ENCODE measurements around the gene C2orf69.
A peak's percentile ranks its signal among the peaks of the same experiment; 100 is the strongest.
"Not testable (repeated sequence)": the region's sequence is repeated elsewhere in the genome, so short reads cannot be mapped to it uniquely, and the experiment has no call there.

C2orf69 gene

GRCh38 chr2:199901942-199902341 is 9.2 kb upstream of the C2orf69 start:
- no peak for TF ChIP-seq CTCF (IDR thresholded peaks at IDR 0.05; ENCODE audit: low read depth, low read length, missing control alignments)
- DNase-seq (ENCODE audit: extremely low read depth, low read depth) = no peak
- H3K4me3 ChIP-seq (replicated peaks; ENCODE audit: low read depth, low read length) = no peak overlapping the region

GRCh38 chr2:199902486-199903110 is 8.5 kb upstream of the C2orf69 start:
- no peak overlapping the region for H3K4me3 ChIP-seq (replicated peaks; ENCODE audit: low read depth, low read length)
- no peak for TF ChIP-seq CTCF (IDR thresholded peaks at IDR 0.05; ENCODE audit: low read depth, low read length, missing control alignments)
- no peak for DNase-seq (ENCODE audit: extremely low read depth, low read depth)

- DNase-seq (ENCODE audit: extremely low read depth, low read depth) = no peak
- TF ChIP-seq CTCF (IDR thresholded peaks at IDR 0.05; ENCODE audit: low read depth, low read length, missing control alignments) = no peak
- no peak overlapping the region for H3K4me3 ChIP-seq (replicated peaks; ENCODE audit: low read depth, low read length)
Measured at GRCh38 chr2:199903111-199903510, 8.0 kb upstream of the C2orf69 start.

GRCh38 chr2:199907008-199907714 is 3.9 kb upstream of the C2orf69 start:
- DNase-seq (ENCODE audit: extremely low read depth, low read depth) = no peak
- no peak overlapping the region for H3K4me3 ChIP-seq (replicated peaks; ENCODE audit: low read depth, low read length)
- TF ChIP-seq CTCF (IDR thresholded peaks at IDR 0.05; ENCODE audit: low read depth, low read length, missing control alignments) = no peak

GRCh38 chr2:199910338-199911051 is 598 bp upstream of the C2orf69 start:
- peak overlapping the region; percentile 81 for H3K4me3 ChIP-seq (replicated peaks; ENCODE audit: low read depth, low read length)
- no peak for DNase-seq (ENCODE audit: extremely low read depth, low read depth)
- no peak for TF ChIP-seq CTCF (IDR thresholded peaks at IDR 0.05; ENCODE audit: low read depth, low read length, missing control alignments)

GRCh38 chr2:199911877-199912161 is 726 bp downstream of the C2orf69 start:
- DNase-seq (ENCODE audit: extremely low read depth, low read depth) = no peak
- peak overlapping the region; percentile 81 for H3K4me3 ChIP-seq (replicated peaks; ENCODE audit: low read depth, low read length)
- no peak for TF ChIP-seq CTCF (IDR thresholded peaks at IDR 0.05; ENCODE audit: low read depth, low read length, missing control alignments)

- not testable (repeated sequence) for DNase-seq (ENCODE audit: extremely low read depth, low read depth)
- peak overlapping the region; percentile 81 for H3K4me3 ChIP-seq (replicated peaks; ENCODE audit: low read depth, low read length)
Measured at GRCh38 chr2:199912553-199913114, 1.5 kb downstream of the C2orf69 start.
